Tibial nerve (tissue), 4 donors: ENCODE data around the gene TDRD3. TPM values are rescaled to one million over a fixed set of nuclear protein-coding genes. Genes with fewer than 3 reads are reported as not detected.

Experiments used
- DNase-seq, 2 donors: peaks; one replicate each; pipeline ENCODE4 v3.0.0-alpha.2; 2019; ENCODE audit warnings: low spot score in 2 of 2
- H3K27ac ChIP-seq, 4 donors: fragments of 200-600 bp; sonication (generic) in 3 of 4; one replicate each; pipeline ENCODE4 v1.5.1; 2017 to 2019; ENCODE audit warnings: mild to moderate bottlenecking in 1 of 4
- H3K27me3 ChIP-seq, 2 donors: fragments of 200-600 bp; sonication (generic) in 1 of 2; one replicate each; pipeline versions ENCODE4 v1.5.1 to v1.6.0; 2017 to 2019
- H3K36me3 ChIP-seq, 3 donors: fragments of 200-600 bp; sonication (generic); one replicate each; pipeline ENCODE4 v1.5.1; 2018 to 2019
- H3K4me1 ChIP-seq, 4 donors: fragments of 200-600 bp; sonication (generic) in 3 of 4; one replicate each; pipeline ENCODE4 v1.5.1; 2017 to 2019
- H3K4me3 ChIP-seq, 4 donors: fragments of 200-600 bp; sonication (generic) in 3 of 4; one replicate each; pipeline ENCODE4 v1.5.1; 2017 to 2019; ENCODE audit warnings: mild to moderate bottlenecking in 1 of 4, moderate library complexity in 1 of 4
- H3K9me3 ChIP-seq, 4 donors: fragments of 200-600 bp; sonication (generic) in 3 of 4; one replicate each; pipeline ENCODE4 v1.5.1; 2017 to 2019
- EP300 ChIP-seq, 2 donors: sonication (generic); formaldehyde crosslinking; IDR thresholded peaks; one replicate each; pipeline ENCODE4 v1.6.1; 2017; ENCODE audit warnings: antibody characterized with exemption in 2 of 2, mild to moderate bottlenecking in 1 of 2
- POLR2A ChIP-seq, 2 donors: fragments of 450-650 bp; IDR thresholded peaks; one replicate each; pipeline ENCODE4 v1.6.1; 2017; ENCODE audit warnings: antibody characterized with exemption in 2 of 2, mild to moderate bottlenecking in 2 of 2, moderate library complexity in 2 of 2
- WGBS, 2 donors: methylation state at CpG; one replicate each; pipeline ENCODE4 v1.1.5; 2018; 5-methylcytosine and 5-hydroxymethylcytosine counted together
- total RNA-seq, 4 donors: library from RNA; depleted of rRNA; stranded (reverse); fragments of >200 nt; gene quantifications; one replicate each; pipeline ENCODE4 v1.1.0, GENCODE V29; 2016
- TF ChIP-seq, protein P1 (sequence below), 5 experiments: fragments of 200-600 bp in 3 of 5; fragments of 450-650 bp in 2 of 5; sonication (generic) in 3 of 5; IDR thresholded peaks; one replicate each; pipeline ENCODE4 v1.5.1; 2016 to 2019; ENCODE audit warnings: antibody characterized with exemption in 5 of 5, mild to moderate bottlenecking in 3 of 5, moderate library complexity in 2 of 5

The TDRD3 gene
- total RNA-seq, 4 donors from 2014 or later, result 31.2 to 38.5 (median 35.1) TPM

DNA sequence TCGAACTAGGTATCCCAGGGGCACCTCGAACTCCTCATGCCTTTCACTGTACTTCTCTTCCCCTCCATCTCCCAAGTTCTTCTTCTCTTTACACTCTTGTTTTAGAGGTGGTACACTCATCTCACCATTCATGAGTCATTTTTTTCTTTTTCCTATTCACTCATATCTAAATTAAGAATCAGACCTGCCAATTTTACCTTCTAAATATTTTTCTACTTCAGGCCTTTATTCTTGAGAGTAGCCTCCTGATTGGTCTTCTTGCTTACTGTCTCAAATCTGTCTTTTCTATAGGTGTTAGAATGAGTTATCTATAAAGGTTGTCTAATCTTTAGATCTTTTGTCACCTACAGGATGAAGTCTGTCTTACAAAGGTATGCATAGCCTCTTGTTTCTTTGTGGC is 20.7 kb downstream of the TDRD3 start:
- no peak for DNase-seq
- TF ChIP-seq, protein P1, sequence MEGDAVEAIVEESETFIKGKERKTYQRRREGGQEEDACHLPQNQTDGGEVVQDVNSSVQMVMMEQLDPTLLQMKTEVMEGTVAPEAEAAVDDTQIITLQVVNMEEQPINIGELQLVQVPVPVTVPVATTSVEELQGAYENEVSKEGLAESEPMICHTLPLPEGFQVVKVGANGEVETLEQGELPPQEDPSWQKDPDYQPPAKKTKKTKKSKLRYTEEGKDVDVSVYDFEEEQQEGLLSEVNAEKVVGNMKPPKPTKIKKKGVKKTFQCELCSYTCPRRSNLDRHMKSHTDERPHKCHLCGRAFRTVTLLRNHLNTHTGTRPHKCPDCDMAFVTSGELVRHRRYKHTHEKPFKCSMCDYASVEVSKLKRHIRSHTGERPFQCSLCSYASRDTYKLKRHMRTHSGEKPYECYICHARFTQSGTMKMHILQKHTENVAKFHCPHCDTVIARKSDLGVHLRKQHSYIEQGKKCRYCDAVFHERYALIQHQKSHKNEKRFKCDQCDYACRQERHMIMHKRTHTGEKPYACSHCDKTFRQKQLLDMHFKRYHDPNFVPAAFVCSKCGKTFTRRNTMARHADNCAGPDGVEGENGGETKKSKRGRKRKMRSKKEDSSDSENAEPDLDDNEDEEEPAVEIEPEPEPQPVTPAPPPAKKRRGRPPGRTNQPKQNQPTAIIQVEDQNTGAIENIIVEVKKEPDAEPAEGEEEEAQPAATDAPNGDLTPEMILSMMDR (IDR thresholded peaks at IDR 0.05), result no peak
- TF ChIP-seq POLR2A (IDR thresholded peaks at IDR 0.05) (no peak), EP300 (IDR thresholded peaks at IDR 0.05) (no peak)
- H3K36me3 ChIP-seq, result no peaks in the 10 kb centered on the region
- H3K27ac ChIP-seq, result no peak overlapping the region
- no peaks in the 10 kb centered on the region for H3K27me3 ChIP-seq
- 95 to 98% methylated on average over 2 of the region's 2 CpGs for WGBS, 2 donors
- H3K4me1 ChIP-seq, result peaks cover 0 to 19% (median 6%) of the 10 kb centered on the region in 4 donors
- no peaks in the 10 kb centered on the region for H3K9me3 ChIP-seq
- H3K4me3 ChIP-seq, result no peak overlapping the region

DNA sequence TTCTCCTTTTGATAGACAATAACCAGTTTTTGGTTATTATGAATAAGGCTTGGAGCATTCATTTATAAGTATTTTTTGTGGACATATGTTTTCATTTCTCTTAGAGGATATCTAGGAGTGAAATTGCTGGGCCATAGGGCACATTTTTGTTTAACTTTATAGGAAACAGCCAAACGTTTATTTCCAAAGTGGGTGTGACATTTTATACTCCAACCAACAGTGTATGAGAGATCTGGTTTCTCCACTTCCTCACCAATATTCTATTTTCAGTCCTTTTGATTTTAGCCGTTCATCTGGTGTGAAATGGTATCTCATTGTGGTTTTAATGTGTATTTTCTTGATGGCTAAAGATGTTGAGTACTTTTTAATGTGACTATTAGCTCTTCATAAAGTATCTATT is 21.9 kb downstream of the TDRD3 start:
- Histone ChIP-seq H3K4me3 (no peak overlapping the region), H3K9me3 (no peaks in the 10 kb centered on the region), H3K4me1 (peaks cover 0 to 7% (median 3%) of the 10 kb centered on the region in 4 donors), H3K36me3 (no peaks in the 10 kb centered on the region), H3K27me3 (no peaks in the 10 kb centered on the region), H3K27ac (no peak overlapping the region)
- no peak for DNase-seq
- WGBS, 2 donors, result 74 to 80% methylated on average over 2 of the region's 2 CpGs
- TF ChIP-seq POLR2A (IDR thresholded peaks at IDR 0.05) (no peak), EP300 (IDR thresholded peaks at IDR 0.05) (no peak)
- TF ChIP-seq, protein P1 (IDR thresholded peaks at IDR 0.05), result no peak

DNA sequence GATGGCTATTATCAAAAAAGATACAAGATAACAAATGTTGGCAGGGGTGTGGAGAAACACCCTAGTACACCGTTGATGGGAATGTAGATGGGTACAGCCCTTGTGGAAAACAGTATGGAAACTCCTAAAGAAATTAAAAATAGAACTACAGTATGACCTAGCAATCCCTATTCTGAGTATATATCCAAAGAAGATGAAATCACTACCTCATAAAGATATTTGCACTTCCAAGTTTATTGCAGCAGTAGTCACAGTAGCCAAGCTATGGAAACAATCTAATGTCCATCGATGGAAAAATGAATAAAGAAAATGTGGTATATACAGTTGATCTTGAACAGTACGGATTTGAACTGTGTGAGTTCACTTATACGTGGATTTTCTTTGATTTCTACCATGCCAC is 28.3 kb downstream of the TDRD3 start:
- Histone ChIP-seq H3K4me1 (no peaks in the 10 kb centered on the region), H3K27me3 (no peaks in the 10 kb centered on the region), H3K9me3 (no peaks in the 10 kb centered on the region), H3K36me3 (no peaks in the 10 kb centered on the region), H3K4me3 (no peak overlapping the region), H3K27ac (no peak overlapping the region)
- TF ChIP-seq EP300 (IDR thresholded peaks at IDR 0.05) (no peak), POLR2A (IDR thresholded peaks at IDR 0.05) (no peak)
- TF ChIP-seq, protein P1 (IDR thresholded peaks at IDR 0.05), result no peak
- WGBS, 2 donors, result 95 to 96% methylated on average over 4 of the region's 4 CpGs
- no peak for DNase-seq

DNA sequence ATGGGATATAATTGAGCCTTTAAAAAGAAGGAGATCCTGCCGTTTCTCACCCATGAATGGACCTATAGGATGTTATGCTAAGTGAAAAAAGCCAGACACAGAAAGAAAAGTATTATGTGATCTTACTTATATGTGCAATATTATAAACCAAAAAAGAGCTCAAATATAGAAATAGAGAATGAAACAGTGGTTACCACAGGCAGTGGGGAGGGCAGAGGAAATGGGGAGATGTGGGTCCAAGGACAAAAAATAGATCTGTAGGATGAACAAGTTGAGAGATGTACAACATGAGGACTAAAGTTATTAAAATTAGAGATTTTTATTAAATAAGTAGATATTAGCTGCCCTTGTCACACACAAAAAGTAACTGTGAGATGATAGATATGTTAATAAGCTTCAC is 29.1 kb downstream of the TDRD3 start:
- Histone ChIP-seq H3K36me3 (no peaks in the 10 kb centered on the region), H3K4me1 (no peaks in the 10 kb centered on the region), H3K4me3 (no peak overlapping the region), H3K9me3 (no peaks in the 10 kb centered on the region), H3K27ac (no peak overlapping the region), H3K27me3 (no peaks in the 10 kb centered on the region)
- TF ChIP-seq POLR2A (IDR thresholded peaks at IDR 0.05) (no peak), EP300 (IDR thresholded peaks at IDR 0.05) (no peak)
- TF ChIP-seq, protein P1 (IDR thresholded peaks at IDR 0.05), result no peak
- no peak for DNase-seq
- WGBS, 2 donors, result 33 to 37% methylated on average over 1 of the region's 1 CpG

DNA sequence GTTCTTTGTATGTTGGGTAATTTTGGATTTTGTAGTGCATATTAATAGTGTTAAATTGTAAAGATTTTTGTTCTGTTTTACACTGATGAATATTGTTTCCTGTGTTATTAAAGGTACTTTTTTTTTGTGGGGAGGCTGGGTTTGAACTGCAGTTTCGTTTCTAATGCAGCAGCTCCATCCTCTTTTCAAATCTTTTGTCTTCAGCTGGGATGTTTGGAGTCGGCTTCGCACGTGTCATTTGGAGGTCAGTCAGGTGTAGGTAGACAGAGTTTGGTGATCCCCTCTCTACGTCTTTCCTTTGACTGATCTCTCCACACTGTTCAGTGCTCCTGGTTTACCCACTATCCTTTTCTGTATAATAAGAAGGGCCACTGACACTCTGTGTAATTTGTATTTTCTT is 30.3 kb downstream of the TDRD3 start:
- Histone ChIP-seq H3K4me3 (no peak overlapping the region), H3K36me3 (no peaks in the 10 kb centered on the region), H3K27me3 (no peaks in the 10 kb centered on the region), H3K4me1 (no peaks in the 10 kb centered on the region), H3K27ac (no peak overlapping the region), H3K9me3 (no peaks in the 10 kb centered on the region)
- 89 to 90% methylated on average over 5 of the region's 5 CpGs for WGBS, 2 donors
- DNase-seq, result no peak
- TF ChIP-seq EP300 (IDR thresholded peaks at IDR 0.05), result no peak
- no peak for TF ChIP-seq POLR2A (IDR thresholded peaks at IDR 0.05)
- TF ChIP-seq, protein P1 (IDR thresholded peaks at IDR 0.05), result no peak
